Measurements from ENCODE around the gene TWSG1.

The TWSG1 gene

GRCh38 chr18:9334329-9334972 is at the start of gene TWSG1:
TWSG1 (plus strand) TSS chr18:9334773; CDS start chr18:9337230, 2,457 bp downstream.
- peak; percentile 93 for DNase-seq (ENCODE audit: low spot score)

GRCh38 chr18:9285604-9286003 is 49.0 kb upstream of the TWSG1 start:
- DNase-seq (ENCODE audit: low spot score), result no peak

GRCh38 chr18:9287036-9287435 is 47.5 kb upstream of the TWSG1 start:
- DNase-seq (ENCODE audit: low spot score), result no peak

- DNase-seq (ENCODE audit: low spot score), result no peak
These were observed 44.9 kb upstream of the TWSG1 start for GRCh38 chr18:9289698-9290097.

GRCh38 chr18:9290156-9290555 is 44.4 kb upstream of the TWSG1 start:
- DNase-seq (ENCODE audit: low spot score), result no peak

- DNase-seq (ENCODE audit: low spot score), result no peak
These were observed 42.5 kb upstream of the TWSG1 start for GRCh38 chr18:9292047-9292446.

- no peak for DNase-seq (ENCODE audit: low spot score)
These were observed 40.6 kb upstream of the TWSG1 start for GRCh38 chr18:9293948-9294347.

- no peak for DNase-seq (ENCODE audit: low spot score)
These were observed 38.2 kb upstream of the TWSG1 start for GRCh38 chr18:9296233-9297006.

- no peak for DNase-seq (ENCODE audit: low spot score)
These were observed 37.6 kb upstream of the TWSG1 start for GRCh38 chr18:9297007-9297393.

GRCh38 chr18:9304388-9305070 is 30.0 kb upstream of the TWSG1 start:
- DNase-seq (ENCODE audit: low spot score), result no peak

GRCh38 chr18:9319333-9319732 is 15.2 kb upstream of the TWSG1 start:
- no peak for DNase-seq (ENCODE audit: low spot score)

GRCh38 chr18:9321017-9321452 is 13.5 kb upstream of the TWSG1 start:
- no peak for DNase-seq (ENCODE audit: low spot score)

GRCh38 chr18:9321736-9322135 is 12.8 kb upstream of the TWSG1 start:
- no peak for DNase-seq (ENCODE audit: low spot score)

- no peak for DNase-seq (ENCODE audit: low spot score)
These were observed 11.8 kb upstream of the TWSG1 start for GRCh38 chr18:9322744-9323143.

GRCh38 chr18:9323750-9324445 is 10.7 kb upstream of the TWSG1 start:
- DNase-seq (ENCODE audit: low spot score), result no peak

GRCh38 chr18:9325716-9326115 is 8.9 kb upstream of the TWSG1 start:
- no peak for DNase-seq (ENCODE audit: low spot score)

- no peak for DNase-seq (ENCODE audit: low spot score)
These were observed 5.8 kb upstream of the TWSG1 start for GRCh38 chr18:9328776-9329175.

- no peak for DNase-seq (ENCODE audit: low spot score)
These were observed 5.1 kb upstream of the TWSG1 start for GRCh38 chr18:9329471-9329870.

- DNase-seq (ENCODE audit: low spot score), result no peak
These were observed 4.2 kb upstream of the TWSG1 start for GRCh38 chr18:9330419-9330818.

- DNase-seq (ENCODE audit: low spot score), result no peak
These were observed 888 bp upstream of the TWSG1 start for GRCh38 chr18:9333441-9334328.

GRCh38 chr18:9334973-9335696 is 562 bp downstream of the TWSG1 start:
- peak; percentile 12 for DNase-seq (ENCODE audit: low spot score)

Measured in putamen (tissue), 1 donor.